GM10248 (cell line): ENCODE measurements around the gene ENPEP.

Source experiments
- CTCF ChIA-PET: fragments of 300-600 bp; sonication (Branson Sonifier 250); formaldehyde crosslinking; extraction: SDS; loops from one replicate; lab custom pipeline; 2021; ENCODE audit warnings: antibody characterized with exemption; lab: Yijun Ruan, JAX
- POLR2A ChIA-PET: fragments of 350-650 bp; sonication (Branson Sonifier 250); formaldehyde crosslinking; extraction: SDS; loops from one replicate; lab custom pipeline; 2020; ENCODE audit warnings: antibody characterized with exemption; lab: Yijun Ruan, JAX
- DNase-seq: peaks from one replicate; pipeline ENCODE4 v3.0.0; 2012; ENCODE audit errors: extremely low spot score
- CTCF ChIP-seq: IDR thresholded peaks from 2 replicates; pipeline ENCODE4 v1.5.1; 2012; ENCODE audit warnings: mild to moderate bottlenecking, low read depth; ENCODE audit errors: extremely low read depth, missing control alignments, control extremely low read depth

Gene ENPEP

GRCh38 chr4:110493520-110493919, 17.6 kb downstream of the ENPEP start:
- ChIA-PET CTCF (interaction anchor here (1.1 to 1.9 kb wide), 2 partner anchors 10 to 488 kb away, joined by 3 to 6 read pairs; no protein-coding TSS in a partner anchor), POLR2A (no interaction called here)
- no peak for TF ChIP-seq CTCF
- no peak for DNase-seq

GRCh38 chr4:110498420-110498819, 22.5 kb downstream of the ENPEP start:
- TF ChIP-seq CTCF = no peak
- DNase-seq = no peak
- CTCF ChIA-PET = interaction anchor here (0.6 to 2.1 kb wide), 4 partner anchors 11 to 19 kb away, joined by 3 to 7 read pairs (median 4); no protein-coding TSS in a partner anchor
- POLR2A ChIA-PET = no interaction called here

- no peak for TF ChIP-seq CTCF
- POLR2A ChIA-PET = no interaction called here
- no peak for DNase-seq
- CTCF ChIA-PET = interaction anchor here (0.9 to 2.5 kb wide), 4 partner anchors 11 to 19 kb away, joined by 3 to 16 read pairs (median 4); no protein-coding TSS in a partner anchor
Measured at GRCh38 chr4:110499126-110499525, 23.2 kb downstream of the ENPEP start.

GRCh38 chr4:110501826-110502225, 25.9 kb downstream of the ENPEP start:
- no peak for TF ChIP-seq CTCF
- no peak for DNase-seq
- ChIA-PET POLR2A (no interaction called here), CTCF (interaction anchor here (1.3 kb wide), 1 partner anchor 496 kb away, joined by 6 read pairs; no protein-coding TSS in a partner anchor)

- TF ChIP-seq CTCF = no peak
- DNase-seq = no peak
- CTCF ChIA-PET = interaction anchor here (0.7 to 1.8 kb wide), 4 partner anchors 10 to 505 kb away, joined by 3 to 8 read pairs (median 4); no protein-coding TSS in a partner anchor
- POLR2A ChIA-PET = no interaction called here
Measured at GRCh38 chr4:110503270-110504083, 27.5 kb downstream of the ENPEP start.

- DNase-seq = no peak
- TF ChIP-seq CTCF = no peak
- POLR2A ChIA-PET = no interaction called here
- CTCF ChIA-PET = interaction anchor here (0.7 to 1.8 kb wide), 4 partner anchors 11 to 506 kb away, joined by 3 to 8 read pairs (median 4); no protein-coding TSS in a partner anchor
Measured at GRCh38 chr4:110504084-110504435, 28.1 kb downstream of the ENPEP start.
